Calu3 (cell line): ENCODE results near the gene GSTA4. TPM values are rescaled to one million over a fixed set of nuclear protein-coding genes. Genes with fewer than 3 reads are reported as not detected.
"Not testable (repeated sequence)": the region's sequence is repeated elsewhere in the genome, so short reads cannot be mapped to it uniquely, and the experiment has no call there.

ENCODE experiments used
- BruUV-seq: library from RNA; stranded (reverse); fragments of 400-500 nt; replicated peaks from 2 replicates; lab custom pipeline; 2021; lab: Mats Ljungman, UMichigan
- CTCF ChIA-PET: fragments of 300-600 bp; sonication (Branson Sonifier 250); formaldehyde crosslinking; loops from one replicate; lab custom pipeline; 2022; ENCODE audit warnings: antibody characterized with exemption; lab: Charles Lee
- DNase-seq: peaks from one replicate; pipeline ENCODE4 v3.0.0; 2022
- H3K27ac Mint-ChIP-seq: one replicate; pipeline ENCODE4 v1.8.0; 2022; ENCODE audit warnings: mixed read lengths; ENCODE audit not compliant: unreplicated experiment
- H3K27me3 Mint-ChIP-seq: one replicate; pipeline ENCODE4 v1.8.0; 2022; ENCODE audit warnings: mixed read lengths; ENCODE audit not compliant: unreplicated experiment
- H3K36me3 Mint-ChIP-seq: one replicate; pipeline ENCODE4 v1.8.0; 2022; ENCODE audit warnings: mild to moderate bottlenecking, moderate library complexity, mixed read lengths; ENCODE audit not compliant: insufficient read depth, unreplicated experiment
- H3K4me1 Mint-ChIP-seq: one replicate; pipeline ENCODE4 v1.8.0; 2022; ENCODE audit warnings: mild to moderate bottlenecking, low read depth, mixed read lengths; ENCODE audit not compliant: unreplicated experiment
- H3K4me3 Mint-ChIP-seq: one replicate; pipeline ENCODE4 v1.8.0; 2022; ENCODE audit warnings: mild to moderate bottlenecking, low read depth, moderate library complexity, mixed read lengths; ENCODE audit not compliant: unreplicated experiment
- H3K9me3 Mint-ChIP-seq: one replicate; pipeline ENCODE4 v1.8.0; 2022; ENCODE audit warnings: low read depth, mixed read lengths; ENCODE audit not compliant: unreplicated experiment
- CTCF ChIP-seq: fragments of 200-600 bp; IDR thresholded peaks from one replicate; pipeline ENCODE4 v1.8.0; 2022; ENCODE audit warnings: antibody characterized with exemption; ENCODE audit not compliant: unreplicated experiment
- intact Hi-C: fragments of 100-400 bp; cut with micrococcal nuclease; formaldehyde crosslinking; loops from one replicate; pipeline ENCODE4 v1.10.0; 2022; ENCODE audit not compliant: unreplicated experiment
- total RNA-seq: library from RNA; stranded (reverse); gene quantifications from 2 replicates; pipeline ENCODE4 v1.2.3, GENCODE V29; 2022

Gene GSTA4
- total RNA-seq, 1 experiment from 2014 or later: 0.38 TPM

GRCh38 chr6:52962701-52963100 lies 32.4 kb downstream of the GSTA4 start:
- no peaks in the 10 kb centered on the region for H3K9me3 Mint-ChIP-seq
- H3K36me3 Mint-ChIP-seq: no peaks in the 10 kb centered on the region
- H3K27ac Mint-ChIP-seq: no peak overlapping the region
- no TSS peak for BruUV-seq
- no peaks in the 10 kb centered on the region for H3K4me1 Mint-ChIP-seq
- intact Hi-C loops: no loop called here
- H3K27me3 Mint-ChIP-seq: peaks cover 32% of the 10 kb centered on the region
- DNase-seq: no peak
- H3K4me3 Mint-ChIP-seq: no peak overlapping the region
- TF ChIP-seq CTCF: no peak
- CTCF ChIA-PET: no interaction called here

DNA sequence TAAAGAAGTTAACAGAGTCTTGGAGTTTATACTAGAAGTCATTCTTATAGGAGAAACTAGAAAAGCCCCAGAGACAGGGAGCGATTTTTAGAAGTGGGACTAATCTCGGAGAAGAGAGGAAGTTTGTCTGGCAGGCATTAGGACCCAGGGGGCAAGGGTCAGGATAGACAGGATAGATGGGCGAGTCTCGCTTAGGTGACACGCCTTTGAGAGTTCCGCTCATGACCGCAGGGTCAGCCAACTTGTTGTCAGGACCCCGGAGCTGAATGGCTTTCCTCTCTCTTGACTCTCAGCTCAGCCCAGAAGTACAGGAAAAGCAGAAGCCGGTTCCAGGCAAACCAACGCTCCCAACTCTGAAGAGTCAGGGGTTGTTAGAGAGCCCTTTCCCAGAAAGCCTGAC lies 34.1 kb downstream of the GSTA4 start:
- H3K9me3 Mint-ChIP-seq, BruUV-seq, H3K27ac Mint-ChIP-seq, H3K4me3 Mint-ChIP-seq, CTCF ChIA-PET, H3K36me3 Mint-ChIP-seq, H3K4me1 Mint-ChIP-seq, intact Hi-C loops: not testable (repeated sequence)
- peaks cover 31% of the 10 kb centered on the region for H3K27me3 Mint-ChIP-seq
- DNase-seq: peak; percentile 4

- H3K9me3 Mint-ChIP-seq, H3K36me3 Mint-ChIP-seq, H3K4me1 Mint-ChIP-seq, BruUV-seq, DNase-seq, CTCF ChIA-PET, H3K27ac Mint-ChIP-seq, intact Hi-C loops, H3K4me3 Mint-ChIP-seq: not testable (repeated sequence)
- H3K27me3 Mint-ChIP-seq: peaks cover 29% of the 10 kb centered on the region
Measured at GRCh38 chr6:52960211-52960610, 34.9 kb downstream of the GSTA4 start.

DNA sequence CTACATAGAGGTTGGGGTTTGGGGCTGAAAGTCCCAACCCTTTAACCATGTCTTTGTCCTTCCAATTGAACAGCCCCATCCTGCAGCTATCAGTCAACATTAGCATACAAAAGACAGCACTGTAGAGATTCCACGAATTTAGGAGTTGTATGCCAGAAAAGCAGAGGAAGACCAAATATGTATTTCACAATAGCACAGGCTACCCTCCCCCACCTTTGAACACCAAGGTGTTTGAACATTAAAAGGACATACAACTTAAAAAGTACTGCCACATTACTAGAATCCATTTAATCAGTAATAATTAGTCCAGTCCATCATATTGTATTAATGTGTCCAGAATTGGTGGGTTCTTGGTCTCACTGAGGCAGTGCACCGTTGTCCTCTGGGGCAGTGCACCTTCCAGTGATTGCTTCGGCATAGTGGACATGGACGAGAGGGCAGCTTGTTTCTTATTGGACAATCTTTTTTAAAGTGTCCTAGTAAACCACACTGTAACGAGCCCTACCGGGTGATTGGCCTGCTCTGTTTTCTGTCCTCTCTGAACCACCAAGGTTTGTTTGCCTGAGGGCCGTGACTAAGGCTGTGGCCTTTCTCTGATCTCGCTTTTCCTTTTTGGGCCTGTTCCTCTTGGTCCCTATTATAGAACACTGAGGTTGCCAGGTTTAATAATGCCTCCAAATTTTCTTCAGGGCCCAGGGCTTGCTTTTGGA lies 36.4 kb downstream of the GSTA4 start:
- no peak for TF ChIP-seq CTCF
- intact Hi-C loops: no loop called here
- Mint-ChIP-seq H3K36me3 (no peaks in the 10 kb centered on the region), H3K9me3 (no peaks in the 10 kb centered on the region), H3K27ac (no peak overlapping the region), H3K4me3 (no peak overlapping the region), H3K4me1 (no peaks in the 10 kb centered on the region), H3K27me3 (peaks cover 29% of the 10 kb centered on the region)
- CTCF ChIA-PET: no interaction called here
- DNase-seq: no peak
- BruUV-seq: no TSS peak

- H3K4me3 Mint-ChIP-seq: no peak overlapping the region
- intact Hi-C loops: no loop called here
- H3K27me3 Mint-ChIP-seq: peaks cover 16% of the 10 kb centered on the region
- DNase-seq: no peak
- no peaks in the 10 kb centered on the region for H3K4me1 Mint-ChIP-seq
- TF ChIP-seq CTCF: no peak
- H3K27ac Mint-ChIP-seq: no peak overlapping the region
- no TSS peak for BruUV-seq
- CTCF ChIA-PET: no interaction called here
- H3K9me3 Mint-ChIP-seq: no peaks in the 10 kb centered on the region
- H3K36me3 Mint-ChIP-seq: no peaks in the 10 kb centered on the region
Measured at GRCh38 chr6:52955871-52956270, 39.2 kb downstream of the GSTA4 start.
